Activated naive CD8-positive, alpha-beta T cell treated with anti-CD3 and anti-CD28 coated beads, Interleukin-2, amount 10 ng/mL, durations not matched to agents 7 days and 5 days (primary cell): Measurements from ENCODE around the gene INHBA. TPM values are rescaled to one million over a fixed set of nuclear protein-coding genes. Genes with fewer than 3 reads are reported as not detected.

Experiments used
- ATAC-seq: fragments of 150-1000 bp; cut with Tn5 transposase; one replicate; pipeline ENCODE4 v1.10.0; 2021; ENCODE audit warnings: low read depth, moderate library complexity
- POLR2A ChIA-PET: fragments of 350-600 bp; sonication (Branson Sonifier 250); formaldehyde crosslinking; loops from one replicate; lab custom pipeline; 2021; ENCODE audit warnings: antibody characterized with exemption; lab: Charles Lee
- DNase-seq: peaks from one replicate; pipeline ENCODE4 v3.0.0; 2021
- H3K27ac Mint-ChIP-seq: one replicate; pipeline ENCODE4 v1.8.0; 2022; ENCODE audit warnings: mild to moderate bottlenecking, mixed read lengths
- H3K27me3 Mint-ChIP-seq: one replicate; pipeline ENCODE4 v1.8.0; 2022; ENCODE audit warnings: mild to moderate bottlenecking, moderate library complexity, mixed read lengths
- H3K36me3 Mint-ChIP-seq: one replicate; pipeline ENCODE4 v1.8.0; 2021; ENCODE audit warnings: mild to moderate bottlenecking, mixed read lengths
- H3K4me1 Mint-ChIP-seq: one replicate; pipeline ENCODE4 v1.8.0; 2021; ENCODE audit warnings: mixed read lengths
- H3K4me3 Mint-ChIP-seq: one replicate; pipeline ENCODE4 v1.8.0; 2022; ENCODE audit warnings: mild to moderate bottlenecking, moderate library complexity, mixed read lengths
- H3K9me3 Mint-ChIP-seq: one replicate; pipeline ENCODE4 v1.8.0; 2021; ENCODE audit warnings: mixed read lengths
- total RNA-seq, 2 experiments: library from RNA; stranded (reverse); gene quantifications; one replicate each; pipeline ENCODE4 v1.2.3, GENCODE V29; 2021

Gene INHBA
- total RNA-seq, 2 experiments from 2014 or later = not detected

DNA sequence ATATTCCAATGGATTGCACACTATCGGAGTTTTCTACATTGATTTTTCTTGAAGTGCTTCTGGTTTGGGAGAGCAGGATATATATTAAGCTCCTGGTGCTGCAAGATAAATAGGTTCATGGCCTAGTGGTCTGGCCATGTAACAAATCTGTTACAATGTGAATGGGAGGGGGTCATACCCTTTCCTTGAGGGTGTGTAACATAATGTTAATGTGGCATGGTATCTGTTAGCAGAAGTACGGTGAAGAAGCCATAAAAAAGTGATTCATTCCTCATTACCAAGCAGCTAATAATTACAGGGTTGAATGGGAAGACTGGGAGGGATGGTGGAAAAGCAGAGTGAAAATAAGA is 61.2 kb downstream of the INHBA start:
- H3K27me3 Mint-ChIP-seq = no peaks in the 10 kb centered on the region
- POLR2A ChIA-PET = no interaction called here
- DNase-seq (no peak), ATAC-seq (no peak)
- H3K36me3 Mint-ChIP-seq = no peaks in the 10 kb centered on the region
- H3K9me3 Mint-ChIP-seq = no peaks in the 10 kb centered on the region
- H3K4me3 Mint-ChIP-seq = no peak overlapping the region
- no peaks in the 10 kb centered on the region for H3K4me1 Mint-ChIP-seq
- H3K27ac Mint-ChIP-seq = no peak overlapping the region

DNA sequence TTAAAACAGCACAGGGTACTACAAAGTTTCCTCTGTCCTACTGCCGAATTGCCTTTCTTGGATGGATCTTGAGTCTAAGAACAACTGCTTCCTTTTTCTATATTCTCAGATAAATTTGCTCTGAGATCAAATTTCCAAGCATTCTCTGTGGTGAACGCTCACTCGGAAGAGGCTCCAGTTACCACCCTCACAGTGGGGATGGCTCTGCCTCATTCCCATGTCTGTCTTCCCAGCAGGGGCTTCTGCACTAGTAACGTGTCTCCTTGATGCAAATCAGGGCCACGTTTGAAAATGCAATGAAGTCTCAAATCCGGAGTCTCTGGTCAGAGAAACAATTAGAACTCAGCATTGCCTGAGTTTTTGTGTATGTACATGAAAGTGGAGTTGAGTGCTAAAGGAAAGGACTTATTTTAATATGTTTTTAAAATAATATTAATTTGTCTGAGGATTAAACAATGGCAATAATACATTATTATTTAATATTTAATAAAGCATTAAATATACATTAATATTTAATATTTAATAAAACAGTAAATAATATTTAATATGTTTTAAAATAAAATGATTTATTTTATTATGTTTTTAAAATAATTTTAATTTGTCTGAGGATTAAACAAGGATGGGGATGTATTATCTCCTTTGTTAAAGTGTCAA is 61.8 kb downstream of the INHBA start:
- no peak for DNase-seq
- ATAC-seq = no peak
- Mint-ChIP-seq H3K4me3 (no peak overlapping the region), H3K9me3 (no peaks in the 10 kb centered on the region), H3K4me1 (no peaks in the 10 kb centered on the region), H3K27ac (no peak overlapping the region), H3K36me3 (no peaks in the 10 kb centered on the region), H3K27me3 (no peaks in the 10 kb centered on the region)
- POLR2A ChIA-PET = no interaction called here

DNA sequence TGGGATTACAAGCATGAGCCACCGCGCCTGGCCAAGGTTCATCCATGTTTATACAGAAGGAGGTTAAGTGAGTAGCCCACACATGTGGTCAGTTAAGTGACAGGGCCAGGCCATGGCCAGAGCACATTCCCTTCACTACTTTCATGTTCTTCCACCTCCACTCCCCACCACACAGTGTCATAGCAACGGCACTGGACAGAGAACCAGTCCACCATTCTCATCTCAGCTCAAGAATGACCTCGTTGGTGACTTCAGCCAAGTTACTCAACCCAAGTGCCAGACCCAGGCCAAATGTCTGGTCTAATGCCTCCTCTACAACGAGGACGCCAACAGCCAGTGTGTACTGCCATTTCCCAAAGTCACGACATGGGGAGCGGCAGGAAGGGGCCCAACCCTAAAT is 62.4 kb downstream of the INHBA start:
- Mint-ChIP-seq H3K27ac (no peak overlapping the region), H3K4me1 (no peaks in the 10 kb centered on the region), H3K27me3 (no peaks in the 10 kb centered on the region), H3K36me3 (no peaks in the 10 kb centered on the region), H3K4me3 (no peak overlapping the region), H3K9me3 (no peaks in the 10 kb centered on the region)
- ATAC-seq (no peak), DNase-seq (no peak)
- POLR2A ChIA-PET = no interaction called here

DNA sequence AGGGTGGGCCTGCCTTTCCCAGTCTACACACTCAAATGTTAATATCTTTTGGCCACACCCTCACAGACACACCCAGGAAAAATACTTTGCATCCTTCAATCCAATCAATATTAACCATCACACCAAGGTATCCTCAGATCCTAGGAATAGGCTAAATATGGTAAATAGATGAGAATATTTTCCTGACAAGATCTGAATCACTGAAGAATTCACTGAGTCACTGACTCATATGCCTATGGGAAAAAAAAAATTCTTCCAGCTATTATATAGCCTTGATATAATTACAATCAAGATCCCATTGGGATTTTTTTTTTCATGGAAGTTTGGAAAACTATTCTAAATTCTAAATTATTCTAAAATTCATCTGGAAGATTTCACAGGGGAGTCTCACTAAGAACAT is 65.8 kb downstream of the INHBA start:
- no peaks in the 10 kb centered on the region for H3K36me3 Mint-ChIP-seq
- H3K4me3 Mint-ChIP-seq = no peak overlapping the region
- no peaks in the 10 kb centered on the region for H3K9me3 Mint-ChIP-seq
- ATAC-seq = no peak
- H3K27me3 Mint-ChIP-seq = no peaks in the 10 kb centered on the region
- POLR2A ChIA-PET = no interaction called here
- H3K4me1 Mint-ChIP-seq = peaks cover 1% of the 10 kb centered on the region
- DNase-seq = no peak
- no peak overlapping the region for H3K27ac Mint-ChIP-seq
